Endothelial cell of umbilical vein (primary cell): ENCODE results near the gene STEAP1. TPM values are rescaled to one million over a fixed set of nuclear protein-coding genes. Genes with fewer than 3 reads are reported as not detected.
"Not testable (repeated sequence)": the region's sequence is repeated elsewhere in the genome, so short reads cannot be mapped to it uniquely, and the experiment has no call there.

Experiments
- BruUV-seq: library from RNA; stranded (reverse); fragments of 400-500 nt; replicated peaks from 2 replicates; lab custom pipeline; 2021; lab: Mats Ljungman, UMichigan
- CTCF ChIA-PET: fragments of 300-600, 350-600 bp; sonication (Branson Sonifier 250); formaldehyde crosslinking; loops from one replicate; lab custom pipeline; 2021; ENCODE audit warnings: antibody characterized with exemption, inconsistent platforms; lab: Charles Lee
- POLR2A ChIA-PET: fragments of 300-600, 350-600 bp; sonication (Branson Sonifier 250); formaldehyde crosslinking; loops from one replicate; lab custom pipeline; 2021; ENCODE audit warnings: antibody characterized with exemption, inconsistent platforms; lab: Charles Lee
- DNase-seq: peaks from one replicate; pipeline ENCODE4 v3.0.0-alpha.2; 2011; ENCODE audit warnings: low read depth, low spot score
- FAIRE-seq: peaks from 2 replicates; lab custom pipeline; 2011; peaks lifted over from hg19 to GRCh38; lab: Jason Lieb, UNC
- H2AFZ ChIP-seq: 2 replicates; pipeline ENCODE4 v1.6.0; 2012; ENCODE audit warnings: low read depth, low read length, control low read depth, inconsistent platforms
- H3K27ac ChIP-seq: 2 replicates; pipeline ENCODE4 v1.5.1; 2011; ENCODE audit warnings: low read depth, mild to moderate bottlenecking, control low read depth, low read length, moderate library complexity; ENCODE audit not compliant: insufficient read depth
- H3K27me3 ChIP-seq, 2 experiments: 2 replicates each; pipeline versions ENCODE4 v1.6.0 to v1.6.1; 2011; ENCODE audit warnings: low read length in 2 of 2, mixed read lengths in 1 of 2; ENCODE audit not compliant: control insufficient read depth in 2 of 2, insufficient read depth in 2 of 2
- H3K36me3 ChIP-seq, 2 experiments: 2 replicates in 1 of 2; 3 replicates in 1 of 2; pipeline ENCODE4 v1.5.1; 2011; ENCODE audit warnings: low read length in 2 of 2, mild to moderate bottlenecking in 1 of 2, moderate library complexity in 1 of 2; ENCODE audit not compliant: control insufficient read depth in 2 of 2, insufficient read depth in 2 of 2; ENCODE audit errors: extremely low read depth in 1 of 2
- H3K4me1 ChIP-seq: 3 replicates; pipeline ENCODE4 v1.5.1; 2011; ENCODE audit warnings: mild to moderate bottlenecking, low read length; ENCODE audit not compliant: control insufficient read depth, insufficient read depth; ENCODE audit errors: extremely low read depth
- H3K4me2 ChIP-seq: 2 replicates; pipeline ENCODE4 v1.6.1; 2011; ENCODE audit warnings: low read length, control low read depth, mixed read lengths; ENCODE audit not compliant: insufficient read depth
- H3K4me3 ChIP-seq, 3 experiments: fragments of 200-600 bp in 1 of 3; sonication (generic), shearing (Covaris generic) in 1 of 3; replicated peaks in 1 of 3; 2 replicates each; pipeline ENCODE4 v1.5.1; 2011 to 2016; ENCODE audit warnings: control low read depth in 3 of 3, low read length in 3 of 3, mild to moderate bottlenecking in 2 of 3, inconsistent platforms in 1 of 3, low read depth in 1 of 3, moderate library complexity in 1 of 3; ENCODE audit not compliant: insufficient read depth in 1 of 3
- H3K79me2 ChIP-seq: 2 replicates; pipeline ENCODE4 v1.6.0; 2012; ENCODE audit warnings: low read length, inconsistent platforms; ENCODE audit not compliant: control insufficient read depth, insufficient read depth
- H3K9ac ChIP-seq: replicated peaks from 2 replicates; pipeline ENCODE3; 2011; ENCODE audit warnings: low read length, control low read depth; ENCODE audit not compliant: insufficient read depth; ENCODE audit errors: extremely low read depth
- H3K9me1 ChIP-seq: replicated peaks from 3 replicates; pipeline ENCODE4 v1.6.0; 2011; ENCODE audit warnings: mild to moderate bottlenecking, low read length; ENCODE audit not compliant: control insufficient read depth, insufficient read depth; ENCODE audit errors: extremely low read depth
- H3K9me3 ChIP-seq: replicated peaks from 2 replicates; pipeline ENCODE4 v1.5.1; 2012; ENCODE audit warnings: low read length, inconsistent platforms; ENCODE audit not compliant: control insufficient read depth, insufficient read depth
- H4K20me1 ChIP-seq: replicated peaks from 2 replicates; pipeline ENCODE3; 2011; ENCODE audit warnings: mild to moderate bottlenecking, low read length; ENCODE audit not compliant: control insufficient read depth, insufficient read depth; ENCODE audit errors: extremely low read depth
- dilution Hi-C: fragments of 300-500 bp; cut with MboI; formaldehyde crosslinking; loops from one replicate; pipeline ENCODE4 v1.15.0; 2019; ENCODE audit warnings: low sequenced_read_pairs; ENCODE audit not compliant: extremely low pct_ligation_motif_present
- intact Hi-C: fragments of 100-400 bp; cut with micrococcal nuclease; formaldehyde crosslinking; loops from one replicate; pipeline ENCODE4 v1.10.0; 2022
- polyA plus RNA-seq, 4 experiments: library from polyadenylated mRNA; depleted of rRNA in 3 of 4; stranded (reverse) in 3 of 4; unstranded in 1 of 4; fragments of >200 nt; gene quantifications; 2 replicates each; pipeline versions ENCODE4 v1.2.1 to v1.2.3, GENCODE V29; 2011 to 2012; ENCODE audit warnings: missing spikeins in 1 of 4
- total RNA-seq: library from RNA; stranded (reverse); gene quantifications from 2 replicates; pipeline ENCODE4 v1.2.3, GENCODE V29; 2021
- TF ChIP-seq, protein P1 (sequence below), 2 donors: IDR thresholded peaks; 1 replicate in 1 of 2; 2 replicates in 1 of 2; pipeline ENCODE4 v1.5.1; 2011; ENCODE audit warnings: low read length in 2 of 2, mild to moderate bottlenecking in 2 of 2, moderate library complexity in 2 of 2, control low read depth in 1 of 2, inconsistent platforms in 1 of 2, low read depth in 1 of 2; ENCODE audit not compliant: insufficient read depth in 1 of 2; ENCODE audit errors: extremely low read depth in 1 of 2

Gene STEAP1
- total and polyA plus RNA-seq, 2 donors (not counting 3 experiments of a cell fraction or from before 2014, with no cell fraction given): 35.0 to 42.7 TPM

DNA sequence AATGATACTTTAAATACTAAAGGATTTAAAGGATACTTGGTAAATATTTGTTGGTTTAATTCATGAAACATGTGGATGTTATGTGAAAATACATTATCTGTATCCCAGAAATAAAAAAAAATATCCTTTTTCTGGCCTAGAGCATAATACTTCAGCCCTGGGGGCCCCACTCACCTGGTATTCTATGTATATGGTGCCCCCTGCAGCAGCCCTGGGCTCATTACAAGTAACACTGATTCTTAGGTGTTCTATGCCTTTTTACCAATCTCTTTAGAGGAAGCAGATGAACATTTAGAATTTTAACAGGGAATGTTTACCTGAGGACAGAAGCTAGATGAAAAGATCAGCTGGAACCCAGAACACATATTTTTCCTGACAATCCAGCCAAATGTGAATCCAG lies 4.8 kb upstream of the STEAP1 start:
- BruUV-seq, H3K9me3 ChIP-seq, CTCF ChIA-PET, H3K4me1 ChIP-seq, H3K27me3 ChIP-seq, H3K4me2 ChIP-seq, H2AFZ ChIP-seq, H4K20me1 ChIP-seq, H3K27ac ChIP-seq, H3K4me3 ChIP-seq, FAIRE-seq, H3K36me3 ChIP-seq, DNase-seq, dilution Hi-C loops, H3K9ac ChIP-seq, H3K79me2 ChIP-seq, POLR2A ChIA-PET, intact Hi-C loops, H3K9me1 ChIP-seq: not testable (repeated sequence)
- TF ChIP-seq, protein P1, sequence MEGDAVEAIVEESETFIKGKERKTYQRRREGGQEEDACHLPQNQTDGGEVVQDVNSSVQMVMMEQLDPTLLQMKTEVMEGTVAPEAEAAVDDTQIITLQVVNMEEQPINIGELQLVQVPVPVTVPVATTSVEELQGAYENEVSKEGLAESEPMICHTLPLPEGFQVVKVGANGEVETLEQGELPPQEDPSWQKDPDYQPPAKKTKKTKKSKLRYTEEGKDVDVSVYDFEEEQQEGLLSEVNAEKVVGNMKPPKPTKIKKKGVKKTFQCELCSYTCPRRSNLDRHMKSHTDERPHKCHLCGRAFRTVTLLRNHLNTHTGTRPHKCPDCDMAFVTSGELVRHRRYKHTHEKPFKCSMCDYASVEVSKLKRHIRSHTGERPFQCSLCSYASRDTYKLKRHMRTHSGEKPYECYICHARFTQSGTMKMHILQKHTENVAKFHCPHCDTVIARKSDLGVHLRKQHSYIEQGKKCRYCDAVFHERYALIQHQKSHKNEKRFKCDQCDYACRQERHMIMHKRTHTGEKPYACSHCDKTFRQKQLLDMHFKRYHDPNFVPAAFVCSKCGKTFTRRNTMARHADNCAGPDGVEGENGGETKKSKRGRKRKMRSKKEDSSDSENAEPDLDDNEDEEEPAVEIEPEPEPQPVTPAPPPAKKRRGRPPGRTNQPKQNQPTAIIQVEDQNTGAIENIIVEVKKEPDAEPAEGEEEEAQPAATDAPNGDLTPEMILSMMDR (IDR thresholded peaks at IDR 0.05; ENCODE audit: extremely low read depth in 1 of 2, insufficient read depth in 1 of 2, low read depth in 1 of 2, low read length in 2 of 2): peak in 1 of 2 donors; percentile 31

DNA sequence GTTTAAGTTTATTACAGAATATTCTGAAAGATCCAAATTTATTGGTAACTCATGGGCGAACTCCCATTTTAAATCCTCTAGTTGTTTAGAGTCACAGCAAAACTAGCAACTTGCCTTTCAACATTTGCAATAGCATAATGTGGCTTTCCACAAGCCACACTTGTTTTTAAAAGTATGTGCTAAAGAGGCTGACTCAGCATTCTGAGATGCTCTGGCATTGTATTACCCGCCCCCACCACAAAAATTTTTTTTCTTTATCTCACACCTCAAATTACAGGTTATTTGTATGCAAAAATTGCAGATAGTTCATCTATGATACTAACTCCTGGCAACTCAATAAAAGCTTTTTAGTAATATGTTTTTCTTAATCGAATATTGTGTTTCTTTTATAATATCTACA lies 2.4 kb upstream of the STEAP1 start:
- H3K9ac ChIP-seq, H3K27ac ChIP-seq, DNase-seq, H2AFZ ChIP-seq, H3K4me3 ChIP-seq, BruUV-seq, H3K36me3 ChIP-seq, POLR2A ChIA-PET, H3K4me2 ChIP-seq, H3K9me1 ChIP-seq, H4K20me1 ChIP-seq, dilution Hi-C loops, FAIRE-seq, H3K27me3 ChIP-seq, H3K9me3 ChIP-seq: not testable (repeated sequence)
- CTCF ChIA-PET: interaction anchor here (0.8 to 4.0 kb wide), 8 partner anchors 60 to 1909 kb away, joined by 3 to 135 read pairs (median 8); partner anchors contain the start of gene STEAP2
- peaks cover 18% of the 10 kb centered on the region for H3K4me1 ChIP-seq
- H3K79me2 ChIP-seq: peaks cover 20% of the 10 kb centered on the region
- intact Hi-C loops: loop anchor here (1.0 to 10.0 kb wide), 2 partner anchors 146 to 473 kb away; no protein-coding TSS in a partner anchor
